Activated naive CD8-positive, alpha-beta T cell treated with anti-CD3 and anti-CD28 coated beads, Interleukin-2, amount 10 ng/mL, durations not matched to agents 7 days and 5 days (primary cell): ENCODE data around the gene ZC3H12A. TPM values are rescaled to one million over a fixed set of nuclear protein-coding genes. Genes with fewer than 3 reads are reported as not detected.
"Not testable (repeated sequence)": the region's sequence is repeated elsewhere in the genome, so short reads cannot be mapped to it uniquely, and the experiment has no call there.

Source experiments
- ATAC-seq: fragments of 150-1000 bp; cut with Tn5 transposase; one replicate; pipeline ENCODE4 v1.10.0; 2021; ENCODE audit warnings: low read depth, moderate library complexity
- POLR2A ChIA-PET: fragments of 350-600 bp; sonication (Branson Sonifier 250); formaldehyde crosslinking; loops from one replicate; lab custom pipeline; 2021; ENCODE audit warnings: antibody characterized with exemption; lab: Charles Lee
- DNase-seq: peaks from one replicate; pipeline ENCODE4 v3.0.0; 2021
- H3K27ac Mint-ChIP-seq: one replicate; pipeline ENCODE4 v1.8.0; 2022; ENCODE audit warnings: mild to moderate bottlenecking, mixed read lengths
- H3K27me3 Mint-ChIP-seq: one replicate; pipeline ENCODE4 v1.8.0; 2022; ENCODE audit warnings: mild to moderate bottlenecking, moderate library complexity, mixed read lengths
- H3K36me3 Mint-ChIP-seq: one replicate; pipeline ENCODE4 v1.8.0; 2021; ENCODE audit warnings: mild to moderate bottlenecking, mixed read lengths
- H3K4me1 Mint-ChIP-seq: one replicate; pipeline ENCODE4 v1.8.0; 2021; ENCODE audit warnings: mixed read lengths
- H3K4me3 Mint-ChIP-seq: one replicate; pipeline ENCODE4 v1.8.0; 2022; ENCODE audit warnings: mild to moderate bottlenecking, moderate library complexity, mixed read lengths
- H3K9me3 Mint-ChIP-seq: one replicate; pipeline ENCODE4 v1.8.0; 2021; ENCODE audit warnings: mixed read lengths
- total RNA-seq, 2 experiments: library from RNA; stranded (reverse); gene quantifications; one replicate each; pipeline ENCODE4 v1.2.3, GENCODE V29; 2021

Gene ZC3H12A
- total RNA-seq, 2 experiments from 2014 or later = 31.0 to 34.6 TPM

DNA sequence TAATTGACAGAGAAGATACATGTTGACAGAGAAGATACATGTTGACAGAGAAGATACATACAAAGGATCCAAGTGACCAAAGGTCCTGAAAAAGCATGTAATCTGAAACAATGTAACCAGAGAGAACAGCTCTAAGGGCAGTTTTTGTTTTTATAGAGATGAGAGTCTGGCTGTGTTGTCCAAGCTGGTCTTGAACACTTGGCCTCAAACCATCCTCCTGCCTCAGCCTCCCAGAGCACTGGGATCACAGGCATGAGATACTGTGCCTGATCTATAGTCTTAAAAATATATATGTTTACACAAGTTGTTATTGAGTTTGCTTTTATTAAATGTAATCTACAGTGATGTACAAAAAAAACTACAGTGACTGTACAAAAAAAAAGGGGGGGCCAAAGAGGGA, 27.7 kb downstream of the ZC3H12A start:
- DNase-seq (no peak), ATAC-seq (no peak)
- H3K27ac Mint-ChIP-seq = no peak overlapping the region
- H3K9me3 Mint-ChIP-seq = no peaks in the 10 kb centered on the region
- H3K4me1 Mint-ChIP-seq = peaks cover 2% of the 10 kb centered on the region
- POLR2A ChIA-PET = no interaction called here
- H3K27me3 Mint-ChIP-seq = no peaks in the 10 kb centered on the region
- no peak overlapping the region for H3K4me3 Mint-ChIP-seq
- peaks cover 29% of the 10 kb centered on the region for H3K36me3 Mint-ChIP-seq

- H3K27ac Mint-ChIP-seq, H3K4me3 Mint-ChIP-seq, H3K27me3 Mint-ChIP-seq, H3K4me1 Mint-ChIP-seq, ATAC-seq, DNase-seq, H3K9me3 Mint-ChIP-seq: not testable (repeated sequence)
- H3K36me3 Mint-ChIP-seq = peaks cover 34% of the 10 kb centered on the region
- POLR2A ChIA-PET = interaction anchor here (0.6 to 1.4 kb wide), 4 partner anchors 12 to 555 kb away, joined by 3 to 4 read pairs (median 4); partner anchors contain the start of gene MEAF6
Measured at GRCh38 chr1:37502791-37503190, 28.4 kb downstream of the ZC3H12A start.

DNA sequence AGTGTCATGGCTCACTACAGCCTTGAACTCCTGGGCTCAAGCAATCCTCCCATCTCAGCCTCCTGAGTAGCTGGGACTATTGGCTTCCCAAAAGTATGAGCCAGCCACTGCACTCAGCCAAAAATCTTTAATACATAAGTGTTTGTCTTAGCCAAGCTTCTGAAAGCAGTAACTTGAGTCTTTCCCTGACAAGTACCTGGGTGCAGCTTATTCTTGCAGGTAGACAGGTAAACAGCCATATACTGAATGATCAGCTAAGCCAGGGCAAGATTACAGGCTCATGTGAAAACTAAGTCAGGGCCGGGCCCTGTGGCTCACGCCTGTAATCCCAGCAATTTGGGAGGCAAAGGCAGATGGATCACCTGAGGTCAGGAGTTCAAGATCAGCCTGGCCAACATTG, 32.4 kb downstream of the ZC3H12A start:
- Mint-ChIP-seq H3K4me1 (peaks cover 17% of the 10 kb centered on the region), H3K9me3 (no peaks in the 10 kb centered on the region), H3K27me3 (no peaks in the 10 kb centered on the region), H3K4me3 (no peak overlapping the region), H3K27ac (no peak overlapping the region), H3K36me3 (peaks cover 30% of the 10 kb centered on the region)
- no peak for DNase-seq
- ATAC-seq = no peak
- POLR2A ChIA-PET = interaction anchor here (0.9 kb wide), 1 partner anchor 11 kb away, joined by 4 read pairs; no protein-coding TSS in a partner anchor

- H3K9me3 Mint-ChIP-seq = no peaks in the 10 kb centered on the region
- POLR2A ChIA-PET = interaction anchor here (0.7 to 1.3 kb wide), 4 partner anchors 10 to 30 kb away, joined by 3 to 5 read pairs (median 4); no protein-coding TSS in a partner anchor
- H3K27ac Mint-ChIP-seq = no peak overlapping the region
- no peak overlapping the region for H3K4me3 Mint-ChIP-seq
- ATAC-seq = peak; percentile 44
- peaks cover 35% of the 10 kb centered on the region for H3K36me3 Mint-ChIP-seq
- no peak for DNase-seq
- H3K4me1 Mint-ChIP-seq = peaks cover 28% of the 10 kb centered on the region
- no peaks in the 10 kb centered on the region for H3K27me3 Mint-ChIP-seq
Measured at GRCh38 chr1:37509181-37509580, 34.8 kb downstream of the ZC3H12A start.

- H3K4me1 Mint-ChIP-seq = peaks cover 36% of the 10 kb centered on the region
- peak; percentile 7 for ATAC-seq
- H3K36me3 Mint-ChIP-seq = peaks cover 13% of the 10 kb centered on the region
- peaks cover 1% of the 10 kb centered on the region for H3K9me3 Mint-ChIP-seq
- no peaks in the 10 kb centered on the region for H3K27me3 Mint-ChIP-seq
- peak; percentile 57 for DNase-seq
- POLR2A ChIA-PET = interaction anchor here (1.1 to 3.1 kb wide), 11 partner anchors 11 to 179 kb away, joined by 3 to 32 read pairs (median 4); partner anchors contain the start of genes CDCA8 and SNIP1
- H3K4me3 Mint-ChIP-seq = peak overlapping the region; percentile 96
- peak overlapping the region; percentile 83 for H3K27ac Mint-ChIP-seq
Measured at GRCh38 chr1:37513795-37514349, 39.5 kb downstream of the ZC3H12A start.

GRCh38 chr1:37514350-37515184, 40.2 kb downstream of the ZC3H12A start, which contains the start of gene MEAF6:
MEAF6 (minus strand) TSS chr1:37514766; CDS start chr1:37514746, 20 bp downstream.
- ATAC-seq (peak; percentile 93), DNase-seq (peak; percentile 93)
- Mint-ChIP-seq H3K27ac (peak within 1 kb of the TSS; percentile 96), H3K9me3 (peaks cover 1% of the 10 kb centered on the region), H3K36me3 (peaks cover 9% of the 10 kb centered on the region), H3K4me3 (peak within 1 kb of the TSS; percentile 96), H3K27me3 (no peaks in the 10 kb centered on the region), H3K4me1 (peaks cover 37% of the 10 kb centered on the region)
- POLR2A ChIA-PET = interaction anchor here (0.5 to 3.1 kb wide), 19 partner anchors 9 to 1142 kb away, joined by 3 to 32 read pairs (median 4); partner anchors contain the start of genes CDCA8 and SNIP1

- POLR2A ChIA-PET = interaction anchor here (0.5 to 3.1 kb wide), 18 partner anchors 9 to 1143 kb away, joined by 3 to 32 read pairs (median 4); partner anchors contain the start of genes CDCA8 and SNIP1
- H3K4me1 Mint-ChIP-seq = peaks cover 38% of the 10 kb centered on the region
- H3K9me3 Mint-ChIP-seq = peaks cover 1% of the 10 kb centered on the region
- peak overlapping the region; percentile 96 for H3K27ac Mint-ChIP-seq
- peak overlapping the region; percentile 90 for H3K4me3 Mint-ChIP-seq
- ATAC-seq (peak; percentile 5), DNase-seq (no peak)
- peaks cover 13% of the 10 kb centered on the region for H3K36me3 Mint-ChIP-seq
- no peaks in the 10 kb centered on the region for H3K27me3 Mint-ChIP-seq
Measured at GRCh38 chr1:37515185-37516034, 41.0 kb downstream of the ZC3H12A start.

GRCh38 chr1:37517569-37517968, 43.2 kb downstream of the ZC3H12A start:
- Mint-ChIP-seq H3K4me1 (peaks cover 30% of the 10 kb centered on the region), H3K36me3 (peaks cover 20% of the 10 kb centered on the region), H3K4me3 (no peak overlapping the region), H3K27me3 (no peaks in the 10 kb centered on the region), H3K9me3 (peaks cover 3% of the 10 kb centered on the region), H3K27ac (peak overlapping the region; percentile 3)
- POLR2A ChIA-PET = interaction anchor here (3.4 kb wide), 1 partner anchor 41 kb away, joined by 31 read pairs; the partner anchor contains the start of gene ZC3H12A
- ATAC-seq (no peak), DNase-seq (no peak)

GRCh38 chr1:37518241-37518640, 43.9 kb downstream of the ZC3H12A start:
- Mint-ChIP-seq H3K4me1 (peaks cover 26% of the 10 kb centered on the region), H3K36me3 (peaks cover 23% of the 10 kb centered on the region)
- H3K27ac Mint-ChIP-seq, DNase-seq, ATAC-seq, H3K4me3 Mint-ChIP-seq, H3K9me3 Mint-ChIP-seq, H3K27me3 Mint-ChIP-seq: not testable (repeated sequence)
- POLR2A ChIA-PET = interaction anchor here (1.1 to 3.4 kb wide), 7 partner anchors 8 to 175 kb away, joined by 3 to 31 read pairs (median 4); partner anchors contain the start of genes SNIP1 and ZC3H12A

GRCh38 chr1:37518929-37519328, 44.5 kb downstream of the ZC3H12A start:
- POLR2A ChIA-PET = interaction anchor here (0.6 to 3.4 kb wide), 12 partner anchors 9 to 318 kb away, joined by 3 to 31 read pairs (median 4); partner anchors contain the start of genes DNALI1, SNIP1 and ZC3H12A
- peak; percentile 70 for DNase-seq
- peaks cover 22% of the 10 kb centered on the region for H3K4me1 Mint-ChIP-seq
- H3K9me3 Mint-ChIP-seq = peaks cover 11% of the 10 kb centered on the region
- peak overlapping the region; percentile 96 for H3K27ac Mint-ChIP-seq
- not testable (repeated sequence) for H3K27me3 Mint-ChIP-seq, ATAC-seq
- H3K36me3 Mint-ChIP-seq = peaks cover 22% of the 10 kb centered on the region
- H3K4me3 Mint-ChIP-seq = peak overlapping the region; percentile 89

DNA sequence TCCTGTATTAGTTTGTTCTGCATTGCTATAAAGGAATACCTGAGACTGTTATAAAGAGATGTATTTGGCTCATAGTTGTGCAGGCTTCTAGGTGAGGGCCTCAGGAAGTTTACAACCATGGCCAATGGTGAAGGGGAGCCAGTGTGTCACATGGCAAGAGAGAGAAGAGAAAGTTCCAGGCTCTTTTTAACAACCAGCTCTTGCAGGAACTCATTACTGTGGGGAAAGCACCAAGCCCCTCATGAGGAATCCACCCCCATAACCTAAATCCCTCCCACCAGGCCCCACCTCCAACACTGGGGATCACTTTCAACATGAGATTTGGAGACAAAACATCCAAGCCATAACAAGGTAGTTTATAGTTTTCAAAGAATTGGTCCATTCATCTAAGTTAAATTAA, 45.2 kb downstream of the ZC3H12A start:
- H3K9me3 Mint-ChIP-seq = peaks cover 11% of the 10 kb centered on the region
- peak overlapping the region; percentile 96 for H3K27ac Mint-ChIP-seq
- peaks cover 22% of the 10 kb centered on the region for H3K4me1 Mint-ChIP-seq
- DNase-seq = no peak
- peak overlapping the region; percentile 89 for H3K4me3 Mint-ChIP-seq
- POLR2A ChIA-PET = interaction anchor here (0.6 to 3.4 kb wide), 10 partner anchors 8 to 173 kb away, joined by 3 to 31 read pairs (median 4); partner anchors contain the start of genes SNIP1 and ZC3H12A
- ATAC-seq = peak; percentile 23
- peaks cover 22% of the 10 kb centered on the region for H3K36me3 Mint-ChIP-seq
- no peaks in the 10 kb centered on the region for H3K27me3 Mint-ChIP-seq

GRCh38 chr1:37529888-37530287, 55.5 kb downstream of the ZC3H12A start:
- H3K4me1 Mint-ChIP-seq, H3K36me3 Mint-ChIP-seq, H3K27ac Mint-ChIP-seq, POLR2A ChIA-PET, ATAC-seq, H3K9me3 Mint-ChIP-seq, H3K4me3 Mint-ChIP-seq, DNase-seq, H3K27me3 Mint-ChIP-seq: not testable (repeated sequence)
